HepG2 (cell line): ENCODE measurements around the gene CALN1. TPM values are rescaled to one million over a fixed set of nuclear protein-coding genes. Genes with fewer than 3 reads are reported as not detected.

Experiments
- ATAC-seq: fragments of 200-7000 bp; cut with Tn5 transposase; 3 replicates; pipeline ENCODE4 v1.9.1; 2020; ENCODE audit warnings: mild to moderate bottlenecking, moderate library complexity
- BruUV-seq: library from RNA; stranded (reverse); fragments of 400-500 nt; replicated peaks from 2 replicates; lab custom pipeline; 2021; lab: Mats Ljungman, UMichigan
- CTCF ChIA-PET: fragments of 300-600 bp; formaldehyde crosslinking; extraction: SDS; loops from one replicate; lab custom pipeline; 2021; ENCODE audit warnings: low total read pairs, inconsistent platforms, low intra/inter-chr PET ratio; lab: Yijun Ruan, JAX
- POLR2A ChIA-PET: fragments of 350-600 bp; sonication (Branson Sonifier 250); formaldehyde crosslinking; loops from one replicate; lab custom pipeline; 2020; ENCODE audit warnings: antibody characterized with exemption, inconsistent platforms; lab: Yijun Ruan, JAX
- DNase-seq: peaks from one replicate; pipeline ENCODE4 v3.0.0-alpha.2; 2015; ENCODE audit warnings: low spot score
- FAIRE-seq: peaks from 3 replicates; lab custom pipeline; 2011; peaks lifted over from hg19 to GRCh38; lab: Jason Lieb, UNC
- H2AFZ ChIP-seq: one replicate; pipeline ENCODE4 v1.6.1; 2011; ENCODE audit warnings: low read length, inconsistent platforms
- H3K27ac ChIP-seq: fragments of 300-600 bp; 3 replicates; pipeline ENCODE4 v1.8.0; 2011; ENCODE audit warnings: mixed run types, mild to moderate bottlenecking, mixed read lengths, low read length, inconsistent platforms; ENCODE audit not compliant: insufficient read depth; ENCODE audit errors: extremely low read length
- H3K27me3 ChIP-seq, 2 experiments: fragments of 200-600 bp in 1 of 2; 2 replicates in 1 of 2; 3 replicates in 1 of 2; pipeline versions ENCODE4 v1.6.0 to v1.8.0; 2011; ENCODE audit warnings: low read length in 2 of 2, mild to moderate bottlenecking in 2 of 2, moderate library complexity in 2 of 2, inconsistent platforms in 1 of 2; ENCODE audit not compliant: insufficient read depth in 2 of 2, control insufficient read depth in 1 of 2
- H3K36me3 ChIP-seq, 2 experiments: fragments of 200-600 bp in 1 of 2; replicated peaks in 1 of 2; 2 replicates in 1 of 2; 3 replicates in 1 of 2; pipeline versions ENCODE4 v1.5.1 to v1.8.0; 2011; ENCODE audit warnings: low read length in 2 of 2, inconsistent platforms in 1 of 2; ENCODE audit not compliant: insufficient read depth in 2 of 2, control insufficient read depth in 1 of 2
- H3K4me1 ChIP-seq: 2 replicates; pipeline ENCODE4 v1.5.1; 2012; ENCODE audit warnings: low read length, inconsistent platforms; ENCODE audit not compliant: insufficient read depth
- H3K4me2 ChIP-seq: 2 replicates; pipeline ENCODE4 v1.6.0; 2011; ENCODE audit warnings: low read depth, low read length, inconsistent platforms
- H3K4me3 ChIP-seq, 3 experiments: fragments of 200-600 bp in 1 of 3; sonication (generic), shearing (Covaris generic) in 1 of 3; replicated peaks in 1 of 3; 2 replicates each; pipeline ENCODE4 v1.5.1; 2011 to 2016; ENCODE audit warnings: low read length in 3 of 3, inconsistent platforms in 2 of 3, low read depth in 2 of 3, mild to moderate bottlenecking in 2 of 3, control low read depth in 1 of 3, mixed read lengths in 1 of 3; ENCODE audit not compliant: insufficient read depth in 1 of 3
- H3K79me2 ChIP-seq: one replicate; pipeline ENCODE4 v1.6.1; 2011; ENCODE audit warnings: low read length, inconsistent platforms; ENCODE audit not compliant: insufficient read depth
- H3K9ac ChIP-seq: 2 replicates; pipeline ENCODE4 v1.6.0; 2011; ENCODE audit warnings: mild to moderate bottlenecking, low read depth, low read length, inconsistent platforms; ENCODE audit not compliant: insufficient read depth
- H3K9me3 ChIP-seq: 2 replicates; pipeline ENCODE4 v1.5.1; 2012; ENCODE audit warnings: mild to moderate bottlenecking, low read length
- H4K20me1 ChIP-seq: 2 replicates; pipeline ENCODE4 v1.6.0; 2011; ENCODE audit warnings: inconsistent platforms, mild to moderate bottlenecking, low read length, moderate library complexity; ENCODE audit not compliant: insufficient read depth
- CBFB ChIP-seq: sonication (generic); formaldehyde crosslinking; IDR thresholded peaks from 2 replicates; pipeline ENCODE4 v1.4.0; 2020; ENCODE audit warnings: missing genetic modification reagents
- CSRNP1 ChIP-seq: sonication (generic); formaldehyde crosslinking; IDR thresholded peaks from 2 replicates; pipeline ENCODE4 v1.8.1; 2023; ENCODE audit warnings: mild to moderate bottlenecking, missing genetic modification reagents
- MAFG ChIP-seq: sonication (generic); formaldehyde crosslinking; IDR thresholded peaks from 2 replicates; pipeline ENCODE4 v1.5.1; 2020; ENCODE audit warnings: mild to moderate bottlenecking, missing genetic modification reagents
- RFX5 ChIP-seq: IDR thresholded peaks from 2 replicates; pipeline ENCODE4 v1.6.1; 2011; ENCODE audit warnings: low read depth, low read length, improper control_type of control experiment
- ZNF558 ChIP-seq: sonication (generic); formaldehyde crosslinking; IDR thresholded peaks from 2 replicates; pipeline ENCODE4 v1.9.0; 2022; ENCODE audit warnings: mild to moderate bottlenecking, missing genetic modification reagents, borderline replicate concordance
- ZSCAN9 ChIP-seq: IDR thresholded peaks from 2 replicates; pipeline ENCODE4 v1.6.1; 2016; ENCODE audit warnings: borderline replicate concordance
- WGBS: methylation state at CpG from one replicate; pipeline ENCODE4 v1.1.6; 2017; ENCODE audit warnings: low lambda C conversion rate; 5-methylcytosine and 5-hydroxymethylcytosine counted together
- in situ Hi-C: cut with HindIII; loops from 2 replicates; pipeline ENCODE4 v1.10.0; 2017; ENCODE audit warnings: low pct_unique_long_range_greater_than_20kb; ENCODE audit not compliant: extremely low pct_ligation_motif_present
- intact Hi-C: fragments of 100-400 bp; cut with micrococcal nuclease; formaldehyde crosslinking; loops from one replicate; pipeline ENCODE4 v1.10.0; 2022; ENCODE audit not compliant: unreplicated experiment
- polyA plus RNA-seq, 8 experiments: library from polyadenylated mRNA; depleted of rRNA in 3 of 8; stranded (reverse) in 7 of 8; unstranded in 1 of 8; fragments of >200 nt; fragmentation: Illumina TruSeq in 4 of 8; extraction: Trizol in 4 of 8; gene quantifications; 2 replicates each; pipeline versions ENCODE4 v1.2.1 to v1.2.3, GENCODE V29; 2011 to 2016; ENCODE audit warnings: low read depth in 4 of 8, missing spikeins in 1 of 8, mixed read lengths in 1 of 8; ENCODE audit not compliant: insufficient read depth in 1 of 8
- total RNA-seq, 5 experiments: library from RNA; depleted of rRNA; stranded (reverse); fragments of >200 nt; fragmentation: Illumina TruSeq; extraction: Trizol; gene quantifications; 2 replicates each; pipeline ENCODE4 v1.2.3, GENCODE V29; 2016; ENCODE audit warnings: low read depth in 1 of 5

CALN1 gene
- total and polyA plus RNA-seq, 2 of the 13 experiments (the other 11 are each of a cell fraction or from before 2014, with no cell fraction given) = not detected

- in situ Hi-C loops (no loop called here), intact Hi-C loops (no loop called here)
- POLR2A ChIA-PET = no interaction called here
These were observed 3.0 kb downstream of the CALN1 start for GRCh38 chr7:72408966-72409637.

More at GRCh38 chr7:72408966-72409637, 3.0 kb downstream of the CALN1 start:
- Histone ChIP-seq H3K9ac (no peak overlapping the region), H3K79me2 (no peaks in the 10 kb centered on the region), H3K4me3 (no peak overlapping the region), H4K20me1 (no peaks in the 10 kb centered on the region), H3K27ac (no peak overlapping the region), H3K9me3 (no peaks in the 10 kb centered on the region), H3K36me3 (no peaks in the 10 kb centered on the region), H3K27me3 (peaks cover 6 to 23% of the 10 kb centered on the region in 2 experiments; a peak in 3 of 5 replicates), H3K4me1 (no peaks in the 10 kb centered on the region), H3K4me2 (no peak overlapping the region), H2AFZ (no peak overlapping the region)
- no peak for FAIRE-seq
- DNase-seq = no peak
- 28% methylated on average over 9 of the region's 11 CpGs for WGBS
- CTCF ChIA-PET = no interaction called here
- no TSS peak for BruUV-seq
- ATAC-seq = no peak
- TF ChIP-seq CBFB (CRISPR knock-in tag) (no peak), CSRNP1 (CRISPR knock-in tag) (no peak), ZSCAN9 (no peak), ZNF558 (no peak), RFX5 (no peak), MAFG (CRISPR knock-in tag) (no peak)
